NCI-H1092 treated with DMSO at 0.1 percent for 48 hours (cell line): ENCODE data around the gene CLCF1.
"Not testable (repeated sequence)": the region's sequence is repeated elsewhere in the genome, so short reads cannot be mapped to it uniquely, and the experiment has no call there.

Source experiments
- DNase-seq: peaks from one replicate; lab custom pipeline; 2025; lab: John Stamatoyannopoulos, UW

Gene CLCF1

DNA sequence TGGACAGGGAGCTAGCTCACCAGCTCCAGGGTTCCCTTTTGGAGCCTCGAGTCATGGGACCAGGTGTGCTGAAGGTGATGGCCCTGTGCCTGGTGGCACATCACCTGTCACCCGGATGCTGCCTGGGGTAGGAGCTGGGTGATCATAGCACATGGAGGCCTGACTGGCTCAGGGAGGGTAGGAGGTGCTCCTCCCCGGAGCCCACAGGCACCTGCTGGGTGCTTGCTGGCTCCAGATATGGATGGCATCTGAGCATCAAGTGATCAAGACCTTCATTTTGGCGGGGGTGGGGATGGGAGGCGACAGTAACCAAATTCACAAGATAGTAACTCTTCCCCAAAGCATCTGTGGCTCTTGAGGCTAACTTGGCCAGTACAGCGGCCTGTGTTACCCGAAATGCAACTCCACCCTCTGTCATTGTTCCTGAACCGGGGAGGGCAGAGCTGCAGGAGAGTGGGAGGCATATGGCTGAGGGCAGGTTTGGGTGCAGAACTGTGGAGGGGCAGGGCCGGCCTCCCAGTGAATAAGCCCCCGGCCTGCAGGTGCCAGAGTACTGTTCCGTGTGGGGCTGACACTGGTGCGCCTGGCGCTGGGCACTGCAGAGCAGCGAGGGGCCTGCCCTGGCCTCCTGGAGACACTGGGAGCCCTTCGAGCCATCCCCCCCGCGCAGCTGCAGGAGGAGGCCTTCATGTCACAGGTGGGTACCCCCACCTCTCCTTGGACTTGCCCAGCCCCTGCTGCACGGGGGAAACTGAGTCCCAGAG lies 35.2 kb upstream of the CLCF1 start:
- no peak for DNase-seq

DNA sequence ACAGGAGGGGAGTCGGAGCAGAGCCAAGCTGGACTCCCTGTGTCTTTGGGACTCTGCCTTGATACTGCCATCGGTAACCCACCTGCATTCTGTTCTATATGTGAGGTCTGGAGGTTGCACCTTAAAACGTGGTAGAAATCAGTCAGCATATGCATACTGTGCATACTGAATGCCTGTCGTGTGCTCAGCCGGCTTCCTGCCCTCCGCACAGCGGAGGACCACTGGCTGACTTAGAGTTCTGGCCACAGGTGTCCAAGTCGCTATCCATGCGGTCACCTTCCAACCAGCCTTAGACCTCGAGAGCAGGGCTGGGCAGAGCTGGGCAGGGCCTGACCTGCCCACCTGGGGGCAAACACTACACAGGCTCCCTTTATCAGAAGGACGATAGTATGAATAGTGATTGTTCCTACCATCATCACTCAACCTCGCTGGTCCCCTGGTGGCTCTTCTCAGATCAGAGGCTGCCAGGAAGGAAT lies 34.3 kb upstream of the CLCF1 start:
- DNase-seq, result no peak

GRCh38 chr11:67406969-67407687 lies 33.7 kb upstream of the CLCF1 start:
- DNase-seq, result peak; percentile 9

- no peak for DNase-seq
Observed at GRCh38 chr11:67406420-67406968, 33.1 kb upstream of the CLCF1 start.

- DNase-seq, result no peak
Observed at GRCh38 chr11:67405688-67406339, 32.4 kb upstream of the CLCF1 start.

DNA sequence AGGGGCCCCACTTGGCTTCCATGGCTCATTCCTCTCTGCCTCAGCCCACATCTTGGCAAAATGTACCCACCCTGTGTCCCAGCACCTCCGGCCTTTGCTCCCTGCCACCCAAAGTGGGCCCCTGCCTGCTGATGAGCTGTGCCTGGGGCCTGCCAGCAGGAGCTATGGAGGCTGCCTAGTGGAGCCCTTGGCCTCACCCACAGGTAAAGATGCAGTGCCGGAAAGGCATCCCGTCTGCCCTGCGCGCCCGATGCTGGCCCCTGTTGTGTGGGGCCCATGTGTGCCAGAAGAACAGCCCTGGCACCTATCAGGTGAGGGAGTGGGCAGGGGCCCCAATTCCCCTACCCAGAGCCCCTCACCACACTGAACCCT lies 31.8 kb upstream of the CLCF1 start:
- DNase-seq, result no peak

- DNase-seq, result no peak
Observed at GRCh38 chr11:67404515-67405195, 31.3 kb upstream of the CLCF1 start.

DNA sequence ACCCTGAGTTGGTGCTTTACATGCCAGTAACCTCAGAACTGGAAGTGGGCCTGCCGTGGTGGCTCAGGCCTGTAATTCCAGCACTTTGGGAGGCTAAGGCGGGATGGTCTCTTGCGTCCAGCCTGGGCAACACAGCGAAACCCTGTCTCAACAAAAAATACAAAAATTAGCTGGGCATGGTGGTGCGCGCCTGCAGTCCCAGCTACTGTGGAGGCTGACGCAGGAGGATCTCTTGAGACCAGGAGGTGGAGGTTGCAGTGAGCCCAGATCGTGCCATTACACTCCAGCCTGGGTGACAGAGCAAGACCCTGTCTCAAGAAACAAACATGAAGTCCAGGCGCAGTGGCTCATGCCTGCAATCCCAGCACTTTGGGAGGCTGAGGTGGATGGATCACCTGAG lies 29.7 kb upstream of the CLCF1 start:
- DNase-seq, result not testable (repeated sequence)

GRCh38 chr11:67402192-67402839 lies 28.9 kb upstream of the CLCF1 start:
- DNase-seq, result not testable (repeated sequence)

GRCh38 chr11:67401495-67402191 lies 28.2 kb upstream of the CLCF1 start, which contains the start of gene PPP1CA:
PPP1CA (minus strand) TSS chr11:67401858; CDS start chr11:67401782, 76 bp downstream.
- peak; percentile 88 for DNase-seq

- no peak for DNase-seq
Observed at GRCh38 chr11:67400942-67401494, 27.6 kb upstream of the CLCF1 start.

GRCh38 chr11:67400251-67400941 lies 27.0 kb upstream of the CLCF1 start:
- DNase-seq, result no peak

GRCh38 chr11:67398661-67399563 lies 25.5 kb upstream of the CLCF1 start:
- no peak for DNase-seq

GRCh38 chr11:67397986-67398660 lies 24.7 kb upstream of the CLCF1 start:
- no peak for DNase-seq

DNA sequence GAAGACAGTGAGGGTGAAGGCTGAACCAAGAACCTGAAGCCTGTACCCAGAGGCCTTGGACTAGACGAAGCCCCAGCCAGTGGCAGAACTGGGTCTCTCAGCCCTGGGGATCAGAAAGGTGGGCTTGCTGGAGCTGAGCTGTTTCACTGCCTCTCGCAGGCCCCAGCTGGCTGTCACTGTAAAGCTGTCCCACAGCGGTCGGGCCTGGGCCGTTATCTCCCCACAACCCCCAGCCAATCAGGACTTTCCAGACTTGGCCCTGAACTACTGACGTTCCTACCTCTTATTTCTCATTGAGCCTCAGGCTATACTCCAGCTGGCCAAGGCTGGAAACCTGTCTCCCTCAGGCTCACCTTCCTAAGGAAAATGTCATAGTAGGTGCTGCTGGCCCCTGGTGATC lies 24.1 kb upstream of the CLCF1 start:
- no peak for DNase-seq

DNA sequence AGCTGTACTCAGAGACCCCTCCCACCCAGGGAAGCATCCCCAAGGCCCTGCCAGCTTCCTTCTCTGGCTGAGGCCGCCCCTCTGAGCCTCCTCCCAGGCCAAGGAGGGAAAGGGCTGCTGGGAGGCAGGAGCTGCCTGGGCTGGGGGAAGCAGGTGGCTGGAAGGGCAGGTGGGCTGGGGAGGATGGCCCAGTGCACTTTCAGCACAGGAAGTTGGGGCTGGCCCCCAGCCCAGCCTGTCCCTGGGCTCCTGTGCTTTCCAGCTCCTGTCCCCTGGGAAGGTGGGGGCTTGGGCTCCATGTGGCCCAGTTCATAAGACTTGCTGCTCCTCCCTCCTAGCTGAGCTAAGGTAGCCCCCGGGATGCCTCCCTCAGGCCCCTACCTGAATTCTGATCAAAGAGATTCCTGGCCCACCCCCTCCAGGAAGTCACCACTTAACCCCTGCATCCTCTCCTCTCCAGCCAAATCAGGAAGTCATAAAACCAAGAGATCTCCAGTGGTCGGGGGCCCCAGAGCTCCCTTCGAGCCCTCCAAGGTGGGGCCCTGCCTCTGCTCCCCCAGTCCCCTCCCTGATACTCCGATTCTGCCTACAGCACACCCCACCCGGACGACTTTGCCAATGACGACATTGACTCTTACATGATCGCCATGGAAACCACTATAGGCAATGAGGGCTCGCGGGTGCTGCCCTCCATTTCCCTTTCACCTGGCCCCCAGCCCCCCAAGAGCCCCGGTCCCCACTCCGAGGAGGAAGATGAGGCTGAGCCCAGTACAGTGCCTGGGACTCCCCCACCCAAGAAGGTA lies 23.4 kb upstream of the CLCF1 start:
- DNase-seq, result no peak

GRCh38 chr11:67396259-67396581 lies 22.8 kb upstream of the CLCF1 start:
- no peak for DNase-seq
